Testis (tissue), 3 donors: ENCODE data around the gene C6orf52. TPM values are rescaled to one million over a fixed set of nuclear protein-coding genes. Genes with fewer than 3 reads are reported as not detected.

Source experiments
- DNase-seq: peaks from one replicate; pipeline ENCODE4 v3.0.0-alpha.2; 2019
- H3K27ac ChIP-seq, 2 donors: fragments of 200-600 bp; sonication (generic); one replicate each; pipeline ENCODE4 v1.5.1; 2019
- H3K27me3 ChIP-seq: fragments of 200-600 bp; sonication (generic); one replicate; pipeline ENCODE4 v1.5.1; 2019
- H3K36me3 ChIP-seq: fragments of 200-600 bp; sonication (generic); one replicate; pipeline ENCODE4 v1.5.1; 2017; ENCODE audit warnings: low read depth; ENCODE audit errors: missing control alignments
- H3K4me1 ChIP-seq: fragments of 200-600 bp; sonication (generic); one replicate; pipeline ENCODE4 v1.5.1; 2019
- H3K4me3 ChIP-seq, 2 donors: fragments of 200-600 bp; sonication (generic); one replicate each; pipeline ENCODE4 v1.5.1; 2017 to 2019
- H3K9me3 ChIP-seq: fragments of 200-600 bp; sonication (generic); one replicate; pipeline ENCODE4 v1.5.1; 2017
- CTCF ChIP-seq, 3 experiments: fragments of 450-650 bp in 2 of 3; fragments of 200-600 bp in 1 of 3; sonication (generic) in 1 of 3; IDR thresholded peaks; one replicate each; pipeline ENCODE4 v1.5.1; 2016 to 2019; ENCODE audit warnings: antibody characterized with exemption in 3 of 3, mild to moderate bottlenecking in 2 of 3, moderate library complexity in 1 of 3
- POLR2A ChIP-seq: fragments of 450-650 bp; IDR thresholded peaks from one replicate; pipeline ENCODE4 v1.6.1; 2017; ENCODE audit warnings: antibody characterized with exemption, mild to moderate bottlenecking, moderate library complexity
- whole genome bisulfite sequencing, 2 donors: methylation state at CpG; one replicate each; pipeline ENCODE4 v1.1.5; 2018; 5-methylcytosine and 5-hydroxymethylcytosine counted together
- intact Hi-C: fragments of 100-400 bp; cut with DNase I; formaldehyde crosslinking; loops from one replicate; pipeline ENCODE4 v1.15.1; 2023; ENCODE audit warnings: low total_unique reads
- polyA plus RNA-seq: library from polyadenylated mRNA; stranded (reverse); fragments of 350-450 nt; fragmentation: Illumina TruSeq; extraction: RNeasy Lipid Tissue Mini Kit (QIAGEN cat#74804); gene quantifications from one replicate; pipeline ENCODE4 v1.2.3, GENCODE V29; 2014; ENCODE audit warnings: low read depth, low replicate concordance; ENCODE audit not compliant: insufficient read depth
- total RNA-seq, 2 donors: library from RNA; depleted of rRNA; stranded (reverse); fragments of >200 nt; gene quantifications; one replicate each; pipeline ENCODE4 v1.2.3, GENCODE V29; 2016

C6orf52 gene
- total and polyA plus RNA-seq, 3 donors from 2014 or later: 7.9 to 21.7 (median 14.3) TPM

GRCh38 chr6:10630178-10630577 is 64.2 kb downstream of the C6orf52 start:
- intact Hi-C loops: no loop called here
- TF ChIP-seq POLR2A: no peak
- no peak for TF ChIP-seq CTCF (IDR thresholded peaks at IDR 0.05)
- no peaks in the 10 kb centered on the region for H3K36me3 ChIP-seq
- no peak for DNase-seq
- H3K9me3 ChIP-seq: no peaks in the 10 kb centered on the region
- no peaks in the 10 kb centered on the region for H3K27me3 ChIP-seq
- 95 to 96% methylated on average over 1 of the region's 1 CpG for WGBS, 2 donors
- no peak overlapping the region for H3K27ac ChIP-seq
- no peaks in the 10 kb centered on the region for H3K4me1 ChIP-seq
- H3K4me3 ChIP-seq: no peak overlapping the region

- no peaks in the 10 kb centered on the region for H3K27me3 ChIP-seq
- no peaks in the 10 kb centered on the region for H3K4me1 ChIP-seq
- no peaks in the 10 kb centered on the region for H3K9me3 ChIP-seq
- no peak for DNase-seq
- H3K27ac ChIP-seq: no peak overlapping the region
- intact Hi-C loops: no loop called here
- no peak overlapping the region for H3K4me3 ChIP-seq
- WGBS, 2 donors: 91 to 92% methylated on average over 1 of the region's 1 CpG
- TF ChIP-seq POLR2A (no peak), CTCF (IDR thresholded peaks at IDR 0.05) (no peak)
- H3K36me3 ChIP-seq: no peaks in the 10 kb centered on the region
These were observed 66.6 kb downstream of the C6orf52 start for GRCh38 chr6:10627800-10628199.

GRCh38 chr6:10626154-10626741 is 68.2 kb downstream of the C6orf52 start:
- Histone ChIP-seq H3K27me3 (no peaks in the 10 kb centered on the region), H3K4me1 (no peaks in the 10 kb centered on the region), H3K4me3 (no peak overlapping the region), H3K36me3 (no peaks in the 10 kb centered on the region), H3K9me3 (no peaks in the 10 kb centered on the region), H3K27ac (no peak overlapping the region)
- intact Hi-C loops: no loop called here
- DNase-seq: no peak
- TF ChIP-seq CTCF (IDR thresholded peaks at IDR 0.05) (no peak), POLR2A (no peak)
- 81 to 86% methylated on average over 9 of the region's 9 CpGs for WGBS, 2 donors

- Histone ChIP-seq H3K36me3 (no peaks in the 10 kb centered on the region), H3K27me3 (no peaks in the 10 kb centered on the region), H3K4me1 (no peaks in the 10 kb centered on the region), H3K9me3 (no peaks in the 10 kb centered on the region), H3K27ac (no peak overlapping the region), H3K4me3 (no peak overlapping the region)
- intact Hi-C loops: no loop called here
- DNase-seq: no peak
- TF ChIP-seq POLR2A (no peak), CTCF (IDR thresholded peaks at IDR 0.05) (no peak)
- 89 to 96% methylated on average over 5 of the region's 5 CpGs for whole genome bisulfite sequencing, 2 donors
These were observed 69.6 kb downstream of the C6orf52 start for GRCh38 chr6:10624836-10625235.

- no peaks in the 10 kb centered on the region for H3K4me1 ChIP-seq
- no peaks in the 10 kb centered on the region for H3K27me3 ChIP-seq
- WGBS, 2 donors: 92 to 96% methylated on average over 4 of the region's 4 CpGs
- H3K27ac ChIP-seq: no peak overlapping the region
- intact Hi-C loops: no loop called here
- no peaks in the 10 kb centered on the region for H3K9me3 ChIP-seq
- H3K36me3 ChIP-seq: no peaks in the 10 kb centered on the region
- no peak for DNase-seq
- H3K4me3 ChIP-seq: no peak overlapping the region
- TF ChIP-seq POLR2A (no peak), CTCF (IDR thresholded peaks at IDR 0.05) (no peak)
These were observed 72.6 kb downstream of the C6orf52 start for GRCh38 chr6:10621847-10622246.
